GM12864 (cell line): ENCODE measurements around the gene DPP7.

Experiments used
- DNase-seq: peaks from one replicate; pipeline ENCODE4 v3.0.0-alpha.2; 2011; ENCODE audit warnings: low read depth
- H3K4me3 ChIP-seq: 2 replicates; pipeline ENCODE4 v1.5.1; 2011; ENCODE audit warnings: mild to moderate bottlenecking, low read depth, low read length, control low read depth
- CTCF ChIP-seq: IDR thresholded peaks from 2 replicates; pipeline ENCODE4 v1.5.1; 2011; ENCODE audit warnings: low read depth, mild to moderate bottlenecking, moderate library complexity, low read length, control low read depth, inconsistent platforms; ENCODE audit errors: missing control alignments

The DPP7 gene

GRCh38 chr9:137160054-137160425 is 45.5 kb upstream of the DPP7 start:
- DNase-seq = no peak
- no peak for TF ChIP-seq CTCF
- no peak overlapping the region for H3K4me3 ChIP-seq

DNA sequence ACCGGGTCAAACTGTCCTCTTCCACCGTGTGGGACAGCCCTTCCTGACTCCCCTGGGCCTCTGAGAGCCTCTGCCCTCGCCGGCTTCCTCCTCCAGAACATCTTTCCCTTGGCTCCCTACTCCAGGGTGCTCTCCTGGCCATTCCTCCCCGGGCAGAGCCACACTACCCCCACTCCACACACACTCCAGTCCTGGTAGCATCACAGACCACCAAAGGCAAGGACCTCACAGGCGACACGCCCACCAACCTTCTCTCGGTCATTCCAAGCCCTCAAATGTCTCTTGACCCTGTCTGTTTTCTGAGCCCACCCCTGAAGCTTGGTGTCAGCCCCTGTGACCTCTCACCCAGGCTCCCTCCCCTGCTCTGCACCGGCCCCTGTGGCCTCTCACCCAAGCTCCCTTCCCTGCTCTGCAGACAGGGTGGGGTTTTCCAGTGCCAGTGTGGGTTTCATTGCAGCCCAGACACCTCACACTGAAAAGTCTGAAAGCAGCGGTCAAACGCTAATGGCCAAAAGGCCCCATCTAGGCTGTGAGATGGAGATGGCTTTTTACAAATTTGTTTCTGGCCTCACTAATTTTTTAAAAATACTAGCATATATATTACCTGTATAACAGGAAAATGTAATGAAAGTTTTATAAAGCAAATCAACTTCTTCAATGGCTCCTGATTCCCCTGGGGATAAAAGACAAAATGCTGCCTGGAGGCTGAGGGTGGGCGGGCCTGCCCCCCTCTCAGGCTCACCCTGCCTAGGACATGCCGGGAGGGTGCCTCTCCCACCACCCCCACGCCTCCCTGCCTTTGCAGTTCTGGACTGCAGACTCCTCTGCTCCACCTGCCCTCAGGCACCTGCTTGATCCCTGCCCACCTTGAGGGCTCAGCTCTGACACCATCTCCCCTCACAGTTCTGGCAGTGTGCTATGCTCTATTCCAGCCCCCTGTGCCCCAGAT is 44.8 kb upstream of the DPP7 start:
- H3K4me3 ChIP-seq = no peak overlapping the region
- no peak for TF ChIP-seq CTCF
- no peak for DNase-seq

DNA sequence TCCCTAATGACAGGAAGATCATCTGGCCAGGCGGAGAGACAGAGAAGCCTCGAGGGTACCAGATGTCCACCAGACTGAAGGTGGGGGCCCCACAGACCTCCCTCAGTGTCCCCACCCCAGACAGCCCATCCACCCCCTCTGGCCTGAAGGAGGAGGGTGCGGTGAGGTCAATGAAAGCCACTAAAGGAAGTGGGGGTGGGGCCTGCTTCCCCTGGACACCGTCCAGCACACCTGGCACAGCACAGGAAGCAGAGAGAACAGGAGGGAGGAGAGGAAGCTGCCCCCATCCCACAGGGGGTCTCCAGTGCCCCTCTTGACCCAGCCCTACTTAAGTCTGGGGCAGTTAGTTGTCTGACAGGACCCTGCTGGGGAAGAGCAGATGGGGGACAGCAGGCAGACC is 44.1 kb upstream of the DPP7 start:
- no peak overlapping the region for H3K4me3 ChIP-seq
- no peak for TF ChIP-seq CTCF
- DNase-seq = no peak

- no peak for DNase-seq
- no peak overlapping the region for H3K4me3 ChIP-seq
- TF ChIP-seq CTCF = no peak
Measured at GRCh38 chr9:137157618-137158415, 43.3 kb upstream of the DPP7 start.

- DNase-seq = no peak
- peak overlapping the region; percentile 47 for H3K4me3 ChIP-seq
- TF ChIP-seq CTCF = no peak
Measured at GRCh38 chr9:137156567-137157375, 42.2 kb upstream of the DPP7 start.

DNA sequence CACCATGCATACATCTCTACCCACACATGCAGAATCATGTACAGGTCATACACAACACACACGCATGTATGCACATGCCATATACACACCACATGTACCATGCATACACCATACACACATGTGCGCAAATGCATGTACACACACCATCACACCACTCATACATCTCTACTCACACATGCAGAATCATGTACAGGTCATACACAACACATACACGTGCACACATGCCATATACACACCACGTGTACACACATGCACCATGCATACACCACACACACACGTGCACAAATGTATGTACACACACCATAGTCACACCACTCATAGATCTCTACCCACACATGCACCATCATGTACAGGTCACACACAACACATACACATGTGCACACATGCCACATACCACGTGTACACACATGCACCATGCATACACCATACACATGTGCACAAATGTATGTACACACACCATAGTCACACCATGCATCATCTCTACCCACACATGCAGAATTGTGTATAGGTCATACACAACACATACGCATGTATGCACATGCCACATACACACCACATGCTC is 38.4 kb upstream of the DPP7 start:
- TF ChIP-seq CTCF = no peak
- DNase-seq = no peak
- H3K4me3 ChIP-seq = no peak overlapping the region
